Activated CD8-positive, alpha-beta T cell treated with anti-CD3 and anti-CD28 coated beads, Interleukin-2, amount 10 ng/mL, durations not matched to agents 7 days and 5 days (primary cell): Measurements from ENCODE around the gene SNTG2. TPM values are rescaled to one million over a fixed set of nuclear protein-coding genes. Genes with fewer than 3 reads are reported as not detected.
A peak's percentile ranks its signal among the peaks of the same experiment; 100 is the strongest.

Source experiments
- ATAC-seq: fragments of 150-1000 bp; cut with Tn5 transposase; one replicate; pipeline ENCODE4 v1.10.0; 2021; ENCODE audit warnings: moderate library complexity
- CTCF ChIA-PET: fragments of 350-600 bp; sonication (Branson Sonifier 250); formaldehyde crosslinking; loops from one replicate; lab custom pipeline; 2021; ENCODE audit warnings: antibody characterized with exemption; lab: Charles Lee
- POLR2A ChIA-PET: fragments of 350-600 bp; sonication (Branson Sonifier 250); formaldehyde crosslinking; loops from one replicate; lab custom pipeline; 2021; ENCODE audit warnings: antibody characterized with exemption; lab: Charles Lee
- DNase-seq: peaks from one replicate; pipeline ENCODE4 v3.0.0-alpha.2; 2020
- H3K27ac Mint-ChIP-seq: one replicate; pipeline ENCODE4 v1.8.0; 2021; ENCODE audit warnings: mild to moderate bottlenecking, mixed read lengths
- H3K27me3 Mint-ChIP-seq: one replicate; pipeline ENCODE4 v1.8.0; 2021; ENCODE audit warnings: low read depth, mixed read lengths
- H3K36me3 Mint-ChIP-seq: one replicate; pipeline ENCODE4 v1.8.0; 2021; ENCODE audit warnings: low read depth, mixed read lengths
- H3K4me1 Mint-ChIP-seq: one replicate; pipeline ENCODE4 v1.8.0; 2021; ENCODE audit warnings: low read depth, mixed read lengths
- H3K4me3 Mint-ChIP-seq: one replicate; pipeline ENCODE4 v1.8.0; 2021; ENCODE audit warnings: mild to moderate bottlenecking, mixed read lengths
- H3K9me3 Mint-ChIP-seq: one replicate; pipeline ENCODE4 v1.8.0; 2022; ENCODE audit warnings: mixed read lengths; ENCODE audit not compliant: insufficient read depth
- total RNA-seq, 2 experiments: library from RNA; stranded (reverse); gene quantifications; one replicate each; pipeline ENCODE4 v1.2.3, GENCODE V29; 2021

The SNTG2 gene
- total RNA-seq, 2 experiments from 2014 or later = 1.6 to 2.5 TPM

DNA sequence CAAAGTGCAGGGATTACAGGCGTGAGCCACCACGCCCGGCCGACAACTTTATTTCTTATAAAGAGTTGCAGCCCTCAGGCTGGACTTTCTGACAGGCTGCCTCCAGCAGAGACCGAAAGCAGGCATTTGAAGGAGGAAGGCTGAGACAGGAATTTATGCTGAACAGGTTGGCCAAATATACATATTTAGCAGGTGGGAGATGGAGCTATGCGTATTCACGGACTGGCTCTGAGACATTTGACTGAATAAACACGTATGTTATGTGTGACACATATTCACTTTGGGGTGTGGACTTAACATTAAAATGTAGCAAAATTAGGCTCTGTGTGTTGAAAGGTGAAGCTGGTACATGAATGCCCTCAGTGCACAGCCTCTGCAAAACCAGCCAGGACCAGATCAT lies 65.9 kb downstream of the SNTG2 start:
- CTCF ChIA-PET = no interaction called here
- peaks cover 2% of the 10 kb centered on the region for H3K27me3 Mint-ChIP-seq
- POLR2A ChIA-PET = no interaction called here
- no peaks in the 10 kb centered on the region for H3K36me3 Mint-ChIP-seq
- H3K4me1 Mint-ChIP-seq = no peaks in the 10 kb centered on the region
- H3K27ac Mint-ChIP-seq = no peak overlapping the region
- no peak for DNase-seq
- no peaks in the 10 kb centered on the region for H3K9me3 Mint-ChIP-seq
- no peak overlapping the region for H3K4me3 Mint-ChIP-seq
- ATAC-seq = no peak

DNA sequence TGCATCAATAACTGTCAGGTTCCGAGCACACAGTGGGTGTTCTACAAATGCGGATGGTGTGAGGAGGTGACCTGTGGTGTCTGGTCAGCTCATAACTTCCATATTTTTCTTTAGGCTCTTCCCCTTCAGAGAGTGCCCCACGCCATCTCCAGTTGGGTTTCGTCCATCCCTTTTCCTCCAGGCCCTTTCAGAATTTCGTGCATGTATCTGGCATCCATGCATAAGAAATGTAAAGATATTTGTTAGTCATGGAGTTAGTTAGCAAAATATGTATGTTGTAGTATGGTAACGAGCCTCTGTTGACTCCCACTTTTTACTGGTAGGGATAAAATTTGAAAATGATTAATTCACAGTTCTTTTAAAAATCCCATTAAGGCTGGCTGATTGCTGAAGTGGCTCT lies 67.2 kb downstream of the SNTG2 start:
- ChIA-PET POLR2A (no interaction called here), CTCF (no interaction called here)
- Mint-ChIP-seq H3K27ac (no peak overlapping the region), H3K36me3 (no peaks in the 10 kb centered on the region), H3K4me3 (no peak overlapping the region), H3K27me3 (no peaks in the 10 kb centered on the region), H3K4me1 (no peaks in the 10 kb centered on the region), H3K9me3 (no peaks in the 10 kb centered on the region)
- DNase-seq (no peak), ATAC-seq (no peak)

DNA sequence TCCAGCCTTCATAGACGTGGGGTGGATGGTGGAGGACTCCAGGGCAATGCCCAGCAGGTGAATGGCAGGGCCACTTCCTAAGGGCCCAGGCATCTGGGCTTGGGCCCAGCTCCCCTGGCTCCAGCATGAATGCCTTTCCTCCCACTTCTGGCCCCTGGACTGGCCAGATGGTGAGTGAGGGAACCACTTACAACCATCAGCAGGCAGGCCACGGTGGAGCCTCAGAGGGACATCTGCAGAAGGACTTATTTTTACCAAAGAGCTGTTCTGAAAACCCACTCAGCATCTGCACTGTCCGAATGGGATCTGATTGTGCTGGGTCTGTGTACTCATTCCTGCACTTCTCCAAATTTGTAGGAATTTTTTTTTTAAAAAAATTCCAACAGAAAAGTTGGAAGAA lies 69.6 kb downstream of the SNTG2 start:
- H3K27ac Mint-ChIP-seq = no peak overlapping the region
- H3K36me3 Mint-ChIP-seq = no peaks in the 10 kb centered on the region
- POLR2A ChIA-PET = no interaction called here
- CTCF ChIA-PET = interaction anchor here (1.3 kb wide), 1 partner anchor 120 kb away, joined by 5 read pairs; no protein-coding TSS in a partner anchor
- H3K4me3 Mint-ChIP-seq = no peak overlapping the region
- H3K27me3 Mint-ChIP-seq = no peaks in the 10 kb centered on the region
- no peak for ATAC-seq
- DNase-seq = no peak
- H3K4me1 Mint-ChIP-seq = no peaks in the 10 kb centered on the region
- no peaks in the 10 kb centered on the region for H3K9me3 Mint-ChIP-seq

DNA sequence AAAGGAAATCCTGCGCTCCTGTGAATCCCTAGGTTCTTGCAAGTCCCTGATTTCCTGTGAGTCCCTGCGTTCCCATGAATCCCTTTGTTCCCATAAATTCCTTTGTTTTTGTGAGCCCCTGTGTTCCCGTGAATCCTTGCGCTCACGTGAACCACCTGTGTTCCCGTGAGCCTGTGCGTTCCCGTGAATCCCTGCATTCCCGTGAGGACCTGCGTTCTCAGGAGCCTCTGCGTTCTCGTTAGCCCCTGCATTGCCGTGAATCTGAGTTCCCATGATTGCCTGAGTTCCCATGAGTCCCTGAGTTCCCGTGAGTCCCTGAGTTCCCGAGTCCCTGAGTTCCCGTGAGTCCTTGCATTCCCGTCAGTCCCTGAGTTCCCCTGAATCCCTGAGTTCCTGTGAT lies 71.5 kb downstream of the SNTG2 start:
- H3K4me3 Mint-ChIP-seq = no peak overlapping the region
- H3K27ac Mint-ChIP-seq = no peak overlapping the region
- ChIA-PET POLR2A (interaction anchor here (0.7 kb wide), 1 partner anchor 123 kb away, joined by 3 read pairs; no protein-coding TSS in a partner anchor), CTCF (no interaction called here)
- ATAC-seq (no peak), DNase-seq (no peak)
- H3K4me1 Mint-ChIP-seq = no peaks in the 10 kb centered on the region
- no peaks in the 10 kb centered on the region for H3K27me3 Mint-ChIP-seq
- H3K36me3 Mint-ChIP-seq = no peaks in the 10 kb centered on the region
- no peaks in the 10 kb centered on the region for H3K9me3 Mint-ChIP-seq

DNA sequence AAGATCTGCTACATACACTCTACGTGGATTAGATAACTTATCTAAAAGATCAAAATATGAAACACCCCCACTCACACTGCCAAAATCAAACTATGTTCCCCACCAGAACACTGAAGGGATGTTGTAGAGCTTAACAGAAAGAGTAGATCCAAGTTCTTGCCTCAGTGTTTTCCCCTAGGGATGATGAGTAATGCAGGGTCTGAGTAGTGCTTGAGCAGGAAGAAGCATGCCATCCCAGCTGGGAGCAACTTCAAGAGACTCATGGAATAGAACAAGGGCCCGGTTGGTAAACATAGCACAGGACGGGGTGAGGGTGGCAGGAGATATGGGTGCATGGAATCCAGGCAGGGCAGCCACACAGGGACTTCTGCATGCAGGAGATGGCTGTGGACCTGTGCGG lies 74.3 kb downstream of the SNTG2 start:
- ChIA-PET POLR2A (no interaction called here), CTCF (no interaction called here)
- H3K4me1 Mint-ChIP-seq = no peaks in the 10 kb centered on the region
- DNase-seq = no peak
- H3K4me3 Mint-ChIP-seq = no peak overlapping the region
- no peak overlapping the region for H3K27ac Mint-ChIP-seq
- ATAC-seq = no peak
- no peaks in the 10 kb centered on the region for H3K9me3 Mint-ChIP-seq
- H3K36me3 Mint-ChIP-seq = no peaks in the 10 kb centered on the region
- no peaks in the 10 kb centered on the region for H3K27me3 Mint-ChIP-seq

DNA sequence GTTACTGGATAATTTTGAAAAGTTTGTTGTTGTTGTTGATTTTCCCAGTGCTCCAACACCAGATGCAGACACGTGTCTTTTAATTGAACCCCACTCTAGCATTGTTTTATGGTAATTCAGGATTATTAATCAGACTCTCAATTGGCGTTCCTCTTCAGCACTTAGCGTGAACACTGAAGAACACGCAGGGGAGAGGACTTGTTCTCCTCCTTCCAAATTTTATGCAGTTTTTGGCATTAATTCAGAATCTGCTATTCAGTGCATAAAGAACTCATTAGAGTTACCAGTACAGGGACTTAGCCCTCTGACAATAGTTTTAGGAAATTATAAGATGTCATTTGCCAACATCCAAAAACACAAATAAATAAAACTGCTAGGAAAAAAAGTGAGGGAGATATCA lies 75.5 kb downstream of the SNTG2 start:
- ATAC-seq (no peak), DNase-seq (no peak)
- Mint-ChIP-seq H3K27me3 (no peaks in the 10 kb centered on the region), H3K36me3 (no peaks in the 10 kb centered on the region), H3K9me3 (no peaks in the 10 kb centered on the region), H3K4me3 (no peak overlapping the region), H3K27ac (no peak overlapping the region), H3K4me1 (no peaks in the 10 kb centered on the region)
- ChIA-PET CTCF (no interaction called here), POLR2A (no interaction called here)

DNA sequence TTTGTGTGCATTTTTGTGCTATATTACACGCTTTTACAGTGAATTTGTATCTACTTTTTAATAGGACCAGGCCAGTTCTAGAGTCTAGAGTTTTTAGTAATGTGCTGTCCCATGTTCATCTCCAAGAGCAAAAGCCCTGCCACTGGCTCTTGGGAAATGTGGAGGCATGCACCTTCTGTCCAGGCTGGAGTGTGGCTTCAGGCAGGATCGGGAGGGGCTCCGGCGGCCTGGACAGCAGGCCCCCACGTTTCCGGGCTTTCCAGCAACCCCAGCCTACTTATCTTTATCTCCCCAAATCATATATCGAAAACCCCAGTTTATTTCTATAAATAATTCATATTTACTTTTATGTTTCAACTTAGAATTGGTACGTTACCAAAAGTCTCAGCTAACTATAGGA lies 78.2 kb downstream of the SNTG2 start:
- no peak for DNase-seq
- Mint-ChIP-seq H3K36me3 (no peaks in the 10 kb centered on the region), H3K27ac (no peak overlapping the region), H3K27me3 (no peaks in the 10 kb centered on the region), H3K4me1 (no peaks in the 10 kb centered on the region), H3K4me3 (no peak overlapping the region), H3K9me3 (peaks cover 5% of the 10 kb centered on the region)
- POLR2A ChIA-PET = no interaction called here
- CTCF ChIA-PET = no interaction called here
- no peak for ATAC-seq

DNA sequence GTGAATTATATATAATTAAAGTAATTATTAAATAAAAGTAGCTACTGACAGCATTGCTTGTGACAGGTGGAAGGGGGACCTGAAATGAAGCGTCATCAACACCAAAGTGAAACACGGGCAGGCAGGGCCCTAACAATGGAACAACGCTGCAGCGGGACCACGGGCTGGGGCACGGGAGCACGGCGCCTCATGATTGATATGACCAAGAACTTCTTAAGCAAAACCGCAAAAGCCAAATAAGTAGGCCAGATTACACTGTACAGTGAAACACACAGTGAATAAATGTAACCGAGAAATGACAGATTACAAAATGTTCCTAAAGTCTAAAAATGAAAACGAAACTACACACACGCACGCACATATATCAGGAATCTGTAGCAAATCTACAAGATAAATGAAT lies 81.4 kb downstream of the SNTG2 start:
- ChIA-PET POLR2A (no interaction called here), CTCF (no interaction called here)
- Mint-ChIP-seq H3K4me1 (no peaks in the 10 kb centered on the region), H3K36me3 (no peaks in the 10 kb centered on the region), H3K27ac (peak overlapping the region; percentile 75), H3K9me3 (peaks cover 5% of the 10 kb centered on the region), H3K27me3 (peaks cover 2% of the 10 kb centered on the region), H3K4me3 (peak overlapping the region; percentile 60)
- DNase-seq (no peak), ATAC-seq (no peak)

DNA sequence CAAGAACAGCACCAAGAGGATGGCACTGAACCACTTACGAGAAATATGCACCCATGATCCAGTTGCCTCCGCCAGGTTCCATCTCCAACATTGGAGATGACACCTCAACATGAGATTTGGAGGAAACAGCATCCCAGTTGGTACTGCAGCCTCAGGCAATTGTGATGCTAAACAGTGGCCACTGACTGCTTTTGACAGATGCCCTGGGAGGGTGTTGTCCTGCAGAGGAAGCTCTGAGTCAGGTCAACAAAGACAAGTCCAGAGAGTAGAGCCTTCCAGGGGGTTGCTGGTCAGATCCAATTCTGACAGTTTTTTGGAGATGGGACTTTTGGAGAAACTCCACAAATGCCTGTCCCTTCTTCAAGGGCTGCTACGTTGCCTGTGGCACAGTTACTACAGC lies 82.4 kb downstream of the SNTG2 start:
- Mint-ChIP-seq H3K4me3 (no peak overlapping the region), H3K27ac (no peak overlapping the region), H3K27me3 (peaks cover 2% of the 10 kb centered on the region), H3K9me3 (peaks cover 5% of the 10 kb centered on the region), H3K36me3 (no peaks in the 10 kb centered on the region), H3K4me1 (no peaks in the 10 kb centered on the region)
- ChIA-PET POLR2A (no interaction called here), CTCF (no interaction called here)
- DNase-seq (no peak), ATAC-seq (no peak)

DNA sequence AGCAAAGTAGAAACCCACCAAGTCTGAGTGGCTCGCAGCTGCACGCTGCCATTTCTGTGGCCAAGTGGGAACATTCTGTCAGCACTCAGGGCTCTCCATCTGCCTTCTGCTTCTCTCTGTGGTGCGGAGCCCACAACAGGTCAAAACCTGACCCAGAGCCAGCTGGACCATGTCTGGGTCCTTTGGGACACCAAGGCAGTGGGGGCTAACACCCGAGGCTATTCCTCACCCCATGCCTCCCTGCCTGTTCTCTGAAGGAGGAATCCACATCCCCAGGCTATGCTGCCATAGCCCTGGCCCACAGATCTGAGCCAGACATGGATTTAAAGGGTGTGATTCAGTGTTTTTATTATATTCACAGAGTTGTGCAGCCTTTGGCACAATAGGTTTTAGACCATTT lies 86.4 kb downstream of the SNTG2 start:
- Mint-ChIP-seq H3K27me3 (peaks cover 2% of the 10 kb centered on the region), H3K36me3 (no peaks in the 10 kb centered on the region), H3K27ac (no peak overlapping the region), H3K4me3 (no peak overlapping the region), H3K4me1 (no peaks in the 10 kb centered on the region), H3K9me3 (peaks cover 3% of the 10 kb centered on the region)
- DNase-seq = no peak
- CTCF ChIA-PET = no interaction called here
- no peak for ATAC-seq
- POLR2A ChIA-PET = no interaction called here

DNA sequence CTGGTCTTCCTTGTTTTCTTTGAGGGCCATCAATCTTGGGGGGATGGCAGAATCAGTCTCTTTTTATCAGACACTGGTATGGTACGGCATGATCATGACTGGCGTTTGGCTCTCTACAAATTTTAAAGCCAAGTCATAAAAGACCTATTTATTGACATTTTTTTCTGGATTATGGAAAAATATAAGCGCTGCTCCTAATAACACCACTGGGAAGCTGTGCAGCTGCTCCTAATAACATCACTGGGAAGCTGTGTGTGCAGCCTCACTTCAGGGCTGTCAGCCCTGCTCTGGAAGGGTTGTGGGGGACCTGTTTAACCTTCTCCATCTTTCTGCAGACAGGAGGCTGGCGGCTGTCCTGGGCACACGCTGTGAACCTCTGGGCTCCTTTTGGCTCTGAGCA lies 88.9 kb downstream of the SNTG2 start:
- Mint-ChIP-seq H3K27ac (no peak overlapping the region), H3K36me3 (no peaks in the 10 kb centered on the region), H3K4me3 (no peak overlapping the region), H3K9me3 (peaks cover 5% of the 10 kb centered on the region), H3K27me3 (peaks cover 3% of the 10 kb centered on the region), H3K4me1 (no peaks in the 10 kb centered on the region)
- POLR2A ChIA-PET = no interaction called here
- CTCF ChIA-PET = no interaction called here
- ATAC-seq = no peak
- no peak for DNase-seq

DNA sequence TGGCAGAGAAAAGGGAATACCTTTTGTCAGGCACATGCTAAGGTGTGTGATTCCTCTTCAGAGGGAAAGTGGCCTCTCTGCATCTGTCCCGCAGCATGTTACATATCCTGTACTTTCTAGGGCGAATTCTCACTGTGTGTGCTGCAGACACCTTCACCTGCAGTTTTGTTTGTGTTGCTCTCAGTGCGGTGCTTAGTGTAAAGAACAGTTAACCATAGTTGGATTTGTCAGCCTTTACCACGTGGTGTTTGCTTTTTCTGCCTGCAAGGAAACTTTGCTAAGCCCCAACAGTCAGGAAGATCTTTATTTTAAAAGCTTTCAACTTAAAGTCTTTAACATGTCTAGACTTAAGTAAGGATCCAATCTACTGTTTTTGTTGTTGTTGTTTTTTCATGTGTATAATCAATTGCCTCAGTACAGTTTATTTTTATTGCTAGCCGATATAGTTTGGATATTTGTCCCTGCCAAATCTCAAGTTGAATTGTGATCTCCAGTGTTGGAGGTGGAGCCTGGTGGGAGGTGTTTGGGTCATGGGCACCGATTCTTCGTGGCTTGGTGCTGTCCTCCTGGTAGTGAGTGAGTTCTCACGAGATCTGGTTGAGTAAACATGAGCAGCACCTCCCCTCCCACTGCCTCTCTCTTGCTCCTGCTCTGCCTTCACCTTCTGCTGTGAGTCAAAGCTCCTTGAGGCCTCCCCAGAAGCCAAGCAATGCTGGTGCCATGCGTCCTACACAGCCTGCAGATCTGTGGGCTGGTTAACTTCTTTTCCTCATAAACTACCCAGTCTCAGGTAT lies 90.6 kb downstream of the SNTG2 start:
- H3K27ac Mint-ChIP-seq = no peak overlapping the region
- peaks cover 12% of the 10 kb centered on the region for H3K4me1 Mint-ChIP-seq
- ChIA-PET POLR2A (no interaction called here), CTCF (no interaction called here)
- no peak overlapping the region for H3K4me3 Mint-ChIP-seq
- ATAC-seq (no peak), DNase-seq (no peak)
- peaks cover 2% of the 10 kb centered on the region for H3K36me3 Mint-ChIP-seq
- peaks cover 5% of the 10 kb centered on the region for H3K9me3 Mint-ChIP-seq
- peaks cover 3% of the 10 kb centered on the region for H3K27me3 Mint-ChIP-seq

DNA sequence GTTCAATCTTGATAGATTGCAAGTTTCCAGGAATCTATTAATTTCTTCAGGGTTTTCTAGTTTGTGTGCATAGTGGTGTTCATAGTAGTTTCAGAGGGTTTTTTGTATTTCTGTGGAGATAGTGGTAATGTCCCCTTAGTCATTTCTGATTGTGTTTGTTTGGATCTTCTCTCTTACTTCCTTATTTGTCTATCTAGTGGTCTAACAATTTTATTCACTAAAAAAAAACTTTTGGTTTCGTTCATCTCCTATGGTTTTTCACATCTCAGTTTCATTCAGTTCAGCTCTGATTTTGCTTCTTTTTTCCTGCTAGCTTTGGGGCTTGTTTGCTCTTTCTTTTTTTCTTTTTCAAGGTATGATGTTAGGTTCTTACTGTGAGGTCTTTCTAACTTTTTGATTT lies 94.5 kb downstream of the SNTG2 start:
- ChIA-PET CTCF (no interaction called here), POLR2A (no interaction called here)
- H3K27ac Mint-ChIP-seq = no peak overlapping the region
- H3K4me1 Mint-ChIP-seq = peaks cover 12% of the 10 kb centered on the region
- peaks cover 3% of the 10 kb centered on the region for H3K36me3 Mint-ChIP-seq
- ATAC-seq = no peak
- no peak overlapping the region for H3K4me3 Mint-ChIP-seq
- H3K9me3 Mint-ChIP-seq = peaks cover 9% of the 10 kb centered on the region
- H3K27me3 Mint-ChIP-seq = peaks cover 7% of the 10 kb centered on the region
- DNase-seq = no peak
